ENCODE measurements around the gene PRKG1. TPM values are rescaled to one million over a fixed set of nuclear protein-coding genes. Genes with fewer than 3 reads are reported as not detected.

PRKG1 gene
- total and polyA plus RNA-seq, 2 of the 8 experiments (the other 6 are each of a cell fraction or from before 2014, with no cell fraction given), result 4.2 to 15.2 TPM

- no peak overlapping the region for H3K4ac ChIP-seq (replicated peaks; ENCODE audit: insufficient read length, low read depth, low read length)
- no peak overlapping the region for H3K18ac ChIP-seq (ENCODE audit: extremely low read depth, low read length)
- H3K4me2 ChIP-seq (ENCODE audit: insufficient read depth in 1 of 2, low read depth in 2 of 2, low read length in 2 of 2), result no peak overlapping the region
- H4K91ac ChIP-seq (replicated peaks; ENCODE audit: insufficient read length, low read length), result no peak overlapping the region
- H2BK12ac ChIP-seq (ENCODE audit: low read depth, low read length), result no peak overlapping the region
- H4K5ac ChIP-seq (ENCODE audit: insufficient read length, low read depth, low read length), result no peak overlapping the region
- no peak overlapping the region for H3K14ac ChIP-seq (ENCODE audit: insufficient read length)
- H2BK120ac ChIP-seq (replicated peaks; ENCODE audit: low read depth, low read length), result no peak overlapping the region
- H3K36me3 ChIP-seq (ENCODE audit: control insufficient read depth in 2 of 4, insufficient read depth in 4 of 4, low read length in 3 of 4), result no peaks in the 10 kb centered on the region
- H3K56ac ChIP-seq (replicated peaks; ENCODE audit: insufficient read length, low read depth, low read length), result no peak overlapping the region
- no peaks in the 10 kb centered on the region for H3K79me1 ChIP-seq (ENCODE audit: low read depth, low read length)
- no peak overlapping the region for H2BK5ac ChIP-seq (ENCODE audit: low read depth, low read length)
- H4K8ac ChIP-seq (ENCODE audit: extremely low read depth, insufficient read depth, low read length), result no peak overlapping the region
- H2AK5ac ChIP-seq (ENCODE audit: low read depth, low read length), result no peak overlapping the region
- no peak overlapping the region for H2AFZ ChIP-seq (ENCODE audit: low read length)
- H3K23ac ChIP-seq (ENCODE audit: insufficient read length), result no peak overlapping the region
- no peaks in the 10 kb centered on the region for H3K79me2 ChIP-seq (ENCODE audit: control insufficient read depth in 1 of 2, insufficient read depth in 2 of 2, low read length in 2 of 2)
- POLR2A ChIA-PET (ENCODE audit: partially characterized antibody), result no interaction called here
- H3K4me3 ChIP-seq (ENCODE audit: extremely low read depth in 1 of 4, insufficient read depth in 2 of 4, low read depth in 3 of 4, low read length in 4 of 4), result no peak overlapping the region
- H3K23me2 ChIP-seq (ENCODE audit: low read depth, low read length), result no peaks in the 10 kb centered on the region
- H3K9ac ChIP-seq (replicated peaks in 1 of 4; ENCODE audit: extremely low read depth in 1 of 4, low read depth in 3 of 4, low read length in 3 of 4), result no peak overlapping the region
- CTCF ChIA-PET (ENCODE audit: partially characterized antibody), result interaction anchor here (1.5 kb wide), 1 partner anchor 8 kb away, joined by 3 read pairs; no protein-coding TSS in a partner anchor
- no peak overlapping the region for H2BK20ac ChIP-seq (ENCODE audit: low read length)
- FAIRE-seq (no peak), DNase-seq (ENCODE audit: low read depth in 1 of 2, low spot score in 2 of 2) (no peak)
- H3K27me3 ChIP-seq (replicated peaks in 1 of 4; ENCODE audit: control insufficient read depth in 3 of 4, extremely low read depth in 1 of 4, insufficient read depth in 3 of 4, low read length in 3 of 4), result no peaks in the 10 kb centered on the region
- H3K27ac ChIP-seq (ENCODE audit: low read depth, low read length), result no peak overlapping the region
- no peak overlapping the region for H2BK15ac ChIP-seq (ENCODE audit: low read length)
- 91% methylated on average over 3 of the region's 3 CpGs; no CpG with 5 or more reads in 1 of the 2 experiments for WGBS, 2 experiments (ENCODE audit: extremely low coverage in 1 of 2, insufficient coverage in 1 of 2, insufficient read length in 1 of 2, insufficient replicate concordance in 2 of 2, low coverage in 1 of 2, low lambda C conversion rate in 2 of 2, missing lambda C conversion rate in 1 of 2)
- no peaks in the 10 kb centered on the region for H4K20me1 ChIP-seq (replicated peaks in 1 of 2; ENCODE audit: control insufficient read depth in 1 of 2, insufficient read depth in 2 of 2, low read length in 2 of 2)
- no peaks in the 10 kb centered on the region for H3K9me3 ChIP-seq (ENCODE audit: insufficient read depth in 2 of 2, low read depth in 1 of 2, low read length in 1 of 2)
- H3K4me1 ChIP-seq (replicated peaks in 1 of 4; ENCODE audit: control insufficient read depth in 3 of 4, insufficient read depth in 4 of 4, low read length in 3 of 4), result peaks cover 0 to 4% (median 3%) of the 10 kb centered on the region in 4 experiments; a peak in 3 of 7 replicates
- TF ChIP-seq JUN (IDR thresholded peaks at IDR 0.05; ENCODE audit: low read depth, low read length) (no peak), NRF1 (IDR thresholded peaks at IDR 0.05; ENCODE audit: low read depth, low read length) (no peak), SRF (IDR thresholded peaks at IDR 0.05; ENCODE audit: low read depth, low read length) (no peak), HDAC2 (IDR thresholded peaks at IDR 0.05; ENCODE audit: borderline replicate concordance in 1 of 2, low read depth in 2 of 2, low read length in 2 of 2) (no peak), BCL11A (IDR thresholded peaks at IDR 0.05; ENCODE audit: low read depth in 2 of 2, low read length in 2 of 2) (no peak), FOSL1 (IDR thresholded peaks at IDR 0.05; ENCODE audit: insufficient read depth, low read depth, low read length) (no peak), KDM1A (IDR thresholded peaks at IDR 0.05; ENCODE audit: borderline replicate concordance, low read length) (no peak), SP1 (IDR thresholded peaks at IDR 0.05; ENCODE audit: low read depth, low read length) (no peak), SIX5 (IDR thresholded peaks at IDR 0.05; ENCODE audit: low read depth, low read length) (no peak), SP4 (IDR thresholded peaks at IDR 0.05; ENCODE audit: low read length) (no peak), MAFK (IDR thresholded peaks at IDR 0.05; ENCODE audit: low read depth, low read length) (no peak), SUZ12 (IDR thresholded peaks at IDR 0.05; ENCODE audit: low read length) (no peak), RAD21 (IDR thresholded peaks at IDR 0.05 in 1 of 2, conservative IDR thresholded peaks at IDR 0.05 in 1 of 2; ENCODE audit: low read depth in 2 of 2, low read length in 2 of 2) (no peak), POLR2A (IDR thresholded peaks at IDR 0.05; ENCODE audit: control extremely low read depth in 1 of 2, low read depth in 2 of 2, low read length in 2 of 2) (no peak)
- TF ChIP-seq, protein P1, sequence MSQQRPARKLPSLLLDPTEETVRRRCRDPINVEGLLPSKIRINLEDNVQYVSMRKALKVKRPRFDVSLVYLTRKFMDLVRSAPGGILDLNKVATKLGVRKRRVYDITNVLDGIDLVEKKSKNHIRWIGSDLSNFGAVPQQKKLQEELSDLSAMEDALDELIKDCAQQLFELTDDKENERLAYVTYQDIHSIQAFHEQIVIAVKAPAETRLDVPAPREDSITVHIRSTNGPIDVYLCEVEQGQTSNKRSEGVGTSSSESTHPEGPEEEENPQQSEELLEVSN (IDR thresholded peaks at IDR 0.05), result no peak
Observed at GRCh38 chr10:51198170-51198569, 123.9 kb downstream of the PRKG1 start.

All from H1 (cell line).